ES-I3 (cell line): ENCODE measurements around the gene RALB.
A peak's percentile ranks its signal among the peaks of the same experiment; 100 is the strongest.

Experiments used
- H3K36me3 ChIP-seq: 2 replicates; pipeline ENCODE4 v1.6.1; 2013; ENCODE audit warnings: mild to moderate bottlenecking, low read length, control low read depth, moderate library complexity; ENCODE audit not compliant: insufficient read depth
- H3K4me1 ChIP-seq: 2 replicates; pipeline ENCODE4 v1.6.1; 2013; ENCODE audit warnings: mild to moderate bottlenecking, control low read depth, low read length; ENCODE audit not compliant: insufficient read depth
- H3K9ac ChIP-seq: 2 replicates; pipeline ENCODE4 v1.6.1; 2013; ENCODE audit warnings: low read depth, mild to moderate bottlenecking, low read length, moderate library complexity
- H3K9me3 ChIP-seq: 2 replicates; pipeline ENCODE4 v1.6.1; 2013; ENCODE audit warnings: mild to moderate bottlenecking, low read length, moderate library complexity; ENCODE audit not compliant: control insufficient read depth, insufficient read depth

RALB gene

DNA sequence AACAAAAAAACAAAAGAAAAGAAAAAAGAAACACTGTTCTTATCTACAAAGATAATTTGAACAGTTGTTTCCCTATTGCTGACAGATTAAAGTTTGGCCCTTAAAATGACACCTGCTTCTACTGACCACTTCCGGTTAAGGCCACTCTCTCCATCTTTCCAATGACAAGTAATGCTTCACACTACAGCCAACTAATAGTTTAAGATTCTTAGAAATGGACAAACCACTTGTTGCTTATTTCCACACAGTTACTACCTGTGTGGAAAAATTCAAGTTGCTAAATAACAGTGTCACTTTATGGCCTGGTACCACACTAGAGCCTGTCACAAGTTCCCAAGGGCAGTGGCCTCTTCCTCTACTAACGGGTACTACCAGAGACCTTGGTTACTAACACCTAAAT, 31.9 kb upstream of the RALB start:
- no peaks in the 10 kb centered on the region; the same call in 1 of the 2 replicates for H3K4me1 ChIP-seq
- H3K9ac ChIP-seq: no peak overlapping the region
- H3K9me3 ChIP-seq: peaks cover 4% of the 10 kb centered on the region; the same call in 1 of the 2 replicates
- no peaks in the 10 kb centered on the region for H3K36me3 ChIP-seq

DNA sequence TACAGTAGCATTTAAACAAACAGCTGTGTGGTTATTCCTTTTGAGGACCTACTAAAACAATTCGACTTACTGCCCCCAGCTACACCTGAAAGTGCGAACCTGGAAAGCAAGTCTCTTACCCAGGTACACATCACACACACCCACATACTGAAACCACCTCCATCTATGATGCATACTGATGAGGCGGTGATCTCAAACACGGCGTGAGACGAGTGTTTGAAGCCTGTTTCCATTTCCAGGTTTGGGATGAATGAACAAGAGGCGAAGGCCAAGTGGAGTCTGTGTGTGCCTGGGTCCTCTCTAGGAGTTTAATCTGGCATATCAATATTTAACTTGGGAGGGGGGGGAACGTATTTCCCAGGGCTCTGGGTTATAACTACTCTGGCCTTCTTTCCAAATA, 31.0 kb upstream of the RALB start:
- no peak overlapping the region for H3K9ac ChIP-seq
- H3K36me3 ChIP-seq: no peaks in the 10 kb centered on the region
- peaks cover 4% of the 10 kb centered on the region; the same call in 1 of the 2 replicates for H3K9me3 ChIP-seq
- no peaks in the 10 kb centered on the region; the same call in 1 of the 2 replicates for H3K4me1 ChIP-seq

DNA sequence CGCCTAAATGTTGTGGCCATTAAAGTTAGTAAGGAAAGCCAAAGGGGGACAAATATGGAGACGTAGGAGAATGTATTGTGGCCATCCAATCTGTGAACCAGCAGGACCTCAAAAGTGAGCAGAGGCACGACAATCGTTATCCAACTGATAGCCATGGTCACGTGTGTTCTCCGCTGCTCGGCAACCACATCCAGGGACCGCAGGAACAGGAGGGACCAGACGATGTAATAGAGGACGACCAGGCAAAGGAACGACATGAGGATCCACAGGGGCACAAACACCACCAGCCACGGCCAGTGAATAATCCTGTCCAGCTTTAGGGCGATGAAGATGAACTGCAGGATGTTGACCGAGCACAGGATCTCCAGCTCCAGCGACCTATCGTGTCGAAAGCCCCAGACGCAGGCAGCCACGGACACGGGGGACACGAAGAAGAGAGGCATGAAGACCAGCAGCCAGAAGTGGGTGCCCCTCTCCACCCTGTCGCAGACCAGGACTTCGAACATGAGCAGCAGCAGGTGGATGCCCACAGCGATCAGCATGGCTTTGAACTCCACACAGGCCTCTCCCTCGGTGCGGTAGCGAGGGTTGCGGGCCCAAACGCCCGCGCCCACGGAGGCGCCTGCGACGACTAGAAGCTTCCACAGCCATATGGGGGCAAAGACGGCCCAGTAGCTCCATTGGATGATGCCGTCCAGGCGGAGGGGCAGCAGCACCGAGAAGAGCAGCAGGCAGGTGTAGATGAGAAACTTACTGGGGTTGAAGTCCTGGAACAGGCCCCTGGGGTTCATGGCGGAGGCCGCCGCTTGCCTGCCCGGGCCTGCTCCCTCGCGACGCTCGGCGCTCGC, 30.2 kb upstream of the RALB start:
- Histone ChIP-seq H3K9ac (peak overlapping the region; percentile 67; the same call in 1 of the 2 replicates), H3K9me3 (peaks cover 4% of the 10 kb centered on the region; the same call in 1 of the 2 replicates), H3K4me1 (no peaks in the 10 kb centered on the region; the same call in 1 of the 2 replicates), H3K36me3 (no peaks in the 10 kb centered on the region)

DNA sequence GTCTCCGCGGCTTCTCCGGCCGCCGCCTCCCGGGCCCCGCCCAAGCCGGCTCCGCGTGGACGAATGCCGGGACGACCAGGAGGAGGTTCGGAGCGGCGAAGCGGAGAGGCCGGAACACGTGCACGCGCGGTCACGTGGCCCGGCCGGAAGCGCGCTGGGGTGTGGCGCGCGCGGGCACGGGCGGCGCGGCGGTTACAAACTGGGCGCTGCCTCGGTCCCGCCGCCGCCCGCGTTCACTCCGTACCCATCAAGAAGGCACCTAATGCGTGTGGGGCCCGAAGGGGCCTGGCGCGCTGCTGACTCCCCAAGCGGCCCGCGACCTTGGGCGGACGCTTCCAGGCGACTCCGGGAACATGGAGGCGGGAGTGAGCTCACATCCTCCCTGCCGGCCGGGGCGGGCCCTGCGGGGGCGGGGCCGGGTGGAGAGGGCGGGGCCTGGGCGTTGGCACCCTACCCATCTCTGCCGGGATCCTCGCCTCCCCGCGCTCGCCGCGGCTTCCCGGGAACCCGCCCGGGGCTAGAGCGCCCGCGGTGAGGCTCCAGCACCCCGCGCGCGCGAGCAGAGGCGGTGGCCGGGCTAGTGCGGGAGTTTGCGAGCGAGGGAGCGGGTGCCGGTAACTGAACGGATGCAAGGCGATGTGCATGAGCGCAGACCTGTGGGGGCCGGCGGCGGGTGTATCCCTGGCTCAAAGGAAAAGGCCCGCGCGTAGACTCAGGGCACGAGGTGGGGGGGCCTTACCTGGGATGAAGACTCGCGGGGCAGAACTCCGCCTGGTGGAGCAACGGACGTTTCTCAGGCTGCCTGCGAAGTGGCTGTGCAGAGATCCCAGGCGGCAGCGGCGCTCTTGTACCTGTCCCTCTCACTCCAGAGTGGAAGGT, 29.4 kb upstream of the RALB start, which contains the start of gene TMEM185B:
TMEM185B (minus strand) TSS at position 367 of the 879 bp plus-strand sequence. CDS start 424 bp downstream, outside the sequence.
- Histone ChIP-seq H3K9ac (peak within 1 kb of the TSS; percentile 67), H3K4me1 (no peaks in the 10 kb centered on the region; the same call in 1 of the 2 replicates)

DNA sequence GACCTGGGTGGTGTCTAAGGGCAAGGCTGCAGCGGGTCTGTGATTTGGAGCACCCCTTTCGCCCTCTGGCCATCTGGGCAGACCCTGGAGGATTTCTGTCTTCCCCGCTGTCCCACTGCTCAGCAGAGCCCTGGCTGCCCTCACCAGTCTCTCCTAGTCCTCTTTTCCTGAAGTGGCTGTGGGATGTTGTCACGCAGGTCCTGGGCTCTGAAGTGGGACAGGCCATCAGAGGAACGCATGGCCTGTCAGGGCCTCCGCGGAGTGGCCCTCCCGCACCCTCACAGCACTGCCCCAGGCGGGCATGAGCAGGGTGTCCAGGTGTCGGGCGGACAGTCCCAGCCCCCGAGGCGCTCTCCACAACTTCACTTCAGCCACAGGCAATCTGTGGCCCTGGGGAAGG, 28.4 kb upstream of the RALB start:
- Histone ChIP-seq H3K4me1 (no peaks in the 10 kb centered on the region; the same call in 1 of the 2 replicates), H3K9ac (peak overlapping the region; percentile 67; the same call in 1 of the 2 replicates), H3K36me3 (no peaks in the 10 kb centered on the region), H3K9me3 (peaks cover 4% of the 10 kb centered on the region; the same call in 1 of the 2 replicates)

More for the DNA sequence above, 29.4 kb upstream of the RALB start, which contains the start of gene TMEM185B:
- peaks cover 4% of the 10 kb centered on the region; the same call in 1 of the 2 replicates for H3K9me3 ChIP-seq
- no peaks in the 10 kb centered on the region for H3K36me3 ChIP-seq

DNA sequence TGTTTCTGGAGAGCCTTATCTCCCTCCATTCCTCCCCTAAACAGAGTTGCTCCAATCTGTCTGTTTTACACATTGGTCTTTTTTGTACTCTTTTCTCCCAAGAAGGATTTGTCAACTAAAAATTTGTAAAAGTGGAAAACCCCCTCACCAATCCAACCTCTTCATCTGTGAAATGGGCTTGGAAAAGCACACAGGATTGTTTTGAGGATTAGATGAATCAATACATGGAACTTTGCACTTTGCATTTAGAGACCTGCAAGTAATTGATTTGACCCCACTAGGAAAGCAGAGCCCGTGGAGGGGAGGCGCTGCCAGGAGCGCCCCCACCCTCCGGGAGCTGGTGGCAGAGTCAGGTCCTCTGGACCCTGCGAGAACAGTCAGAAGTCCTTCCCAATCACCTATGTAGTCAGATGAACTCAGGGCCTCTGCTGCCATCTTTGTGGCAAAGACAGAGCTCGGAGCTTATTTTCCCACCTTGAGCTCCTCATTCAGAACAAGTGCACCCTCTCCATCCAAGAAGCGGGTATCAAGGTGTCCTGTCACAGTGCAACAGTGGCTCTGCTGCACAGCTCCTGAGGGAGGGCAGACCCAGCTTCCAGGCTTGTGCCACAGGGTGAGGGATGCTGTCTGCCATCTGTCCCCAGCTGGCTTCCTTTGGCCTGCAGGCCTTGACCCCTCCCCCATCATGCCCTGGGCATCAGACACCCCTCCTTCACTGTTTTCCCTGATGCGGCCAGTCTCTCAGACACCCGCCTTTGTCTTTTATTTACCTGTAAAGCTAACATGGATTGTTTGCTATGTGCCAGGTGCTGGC, 27.7 kb upstream of the RALB start:
- H3K4me1 ChIP-seq: no peaks in the 10 kb centered on the region; the same call in 1 of the 2 replicates
- no peaks in the 10 kb centered on the region for H3K36me3 ChIP-seq
- no peak overlapping the region for H3K9ac ChIP-seq

DNA sequence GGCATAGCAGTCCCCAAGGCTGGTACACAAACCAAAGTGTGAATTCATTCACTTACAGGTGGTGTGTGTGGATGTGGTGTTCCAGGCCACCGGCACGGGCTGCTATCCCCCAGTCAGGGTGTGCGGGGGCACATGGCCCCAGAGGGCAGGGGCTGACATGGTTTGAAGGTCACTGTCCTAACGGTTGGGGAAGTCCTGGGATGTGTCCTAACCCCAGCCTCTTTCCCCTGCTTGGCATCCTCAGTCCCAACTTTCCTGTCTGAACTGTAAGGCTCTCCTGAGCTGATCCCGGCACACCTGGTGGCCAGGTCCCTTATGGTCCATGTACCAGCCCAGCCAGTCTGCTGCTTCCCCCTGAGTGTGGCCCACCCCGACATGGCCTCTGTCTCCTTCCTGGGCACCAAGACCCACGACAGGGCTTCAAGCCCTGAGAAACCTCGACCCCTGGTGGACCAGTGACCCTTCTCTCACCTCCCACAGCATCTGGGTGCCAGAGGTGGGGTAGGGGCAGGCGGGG, 27.0 kb upstream of the RALB start:
- H3K9me3 ChIP-seq: peaks cover 4% of the 10 kb centered on the region; the same call in 1 of the 2 replicates
- no peaks in the 10 kb centered on the region for H3K36me3 ChIP-seq
- H3K4me1 ChIP-seq: no peaks in the 10 kb centered on the region; the same call in 1 of the 2 replicates
- no peak overlapping the region for H3K9ac ChIP-seq

More for the DNA sequence above, 27.7 kb upstream of the RALB start:
- peaks cover 4% of the 10 kb centered on the region; the same call in 1 of the 2 replicates for H3K9me3 ChIP-seq

DNA sequence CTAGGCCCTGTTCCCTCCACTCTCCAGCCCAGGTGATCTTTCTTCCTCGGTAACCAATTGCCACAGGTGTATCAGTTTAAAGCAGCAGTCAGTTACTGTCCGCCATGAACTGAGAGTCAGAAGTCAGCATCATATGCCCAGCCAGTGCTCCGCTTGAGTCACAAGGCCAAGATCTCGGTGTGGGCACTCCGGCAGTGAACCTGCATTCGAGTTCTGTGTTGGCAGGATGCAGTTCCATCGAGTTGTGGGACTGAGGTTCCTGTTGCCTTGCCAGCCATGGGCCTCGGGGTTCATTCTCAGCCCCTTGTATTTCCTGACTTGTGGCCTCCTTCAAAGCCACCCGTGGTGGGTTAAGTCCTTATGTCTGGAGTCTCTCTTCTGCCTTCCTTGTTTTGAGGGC, 26.3 kb upstream of the RALB start:
- no peak overlapping the region for H3K9ac ChIP-seq
- H3K4me1 ChIP-seq: no peaks in the 10 kb centered on the region; the same call in 1 of the 2 replicates
- peaks cover 4% of the 10 kb centered on the region; the same call in 1 of the 2 replicates for H3K9me3 ChIP-seq
- no peaks in the 10 kb centered on the region for H3K36me3 ChIP-seq

DNA sequence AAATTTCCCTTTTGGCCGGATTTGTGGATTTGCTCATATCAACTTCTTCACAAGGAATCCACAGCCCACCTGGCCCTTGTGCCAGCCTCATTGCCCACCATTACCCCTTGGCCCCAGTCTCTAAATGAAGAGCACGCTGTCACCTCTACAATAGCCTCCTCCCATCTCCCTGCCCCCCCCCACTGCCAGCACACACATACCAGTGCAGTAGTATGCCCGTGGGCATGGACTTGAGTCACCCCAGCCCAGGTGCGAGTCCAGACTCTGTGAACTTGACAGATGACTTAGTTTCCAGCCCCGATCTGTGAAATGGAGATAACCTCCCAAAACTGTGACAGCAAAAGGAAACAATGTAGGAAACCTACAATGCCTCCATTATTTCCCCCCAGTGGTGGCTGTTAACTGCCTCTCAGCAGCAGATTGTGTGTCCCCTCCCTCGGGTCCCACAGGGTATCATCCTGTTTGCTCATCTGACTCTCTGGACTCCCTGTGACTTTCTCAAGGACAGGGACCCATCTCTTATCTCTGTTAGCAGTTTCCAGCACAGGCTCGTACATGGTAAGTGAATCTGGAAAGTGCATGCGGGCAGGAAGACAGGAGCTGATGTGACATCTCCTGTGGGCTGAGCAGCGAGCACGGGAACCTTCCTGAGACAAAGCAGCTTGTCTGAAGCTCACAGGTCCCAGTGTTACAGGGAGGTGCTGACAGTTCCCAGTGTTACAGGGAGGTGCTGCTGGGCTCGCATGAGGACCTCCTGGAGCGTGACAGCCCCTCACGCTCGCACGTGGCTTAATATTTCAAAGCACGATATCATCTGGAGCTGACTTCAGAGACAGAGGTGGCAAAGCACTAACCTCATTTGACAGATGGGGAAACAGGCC, 25.3 kb upstream of the RALB start:
- Histone ChIP-seq H3K4me1 (no peaks in the 10 kb centered on the region; the same call in 1 of the 2 replicates), H3K9me3 (peaks cover 4% of the 10 kb centered on the region; the same call in 1 of the 2 replicates), H3K9ac (no peak overlapping the region), H3K36me3 (no peaks in the 10 kb centered on the region)

DNA sequence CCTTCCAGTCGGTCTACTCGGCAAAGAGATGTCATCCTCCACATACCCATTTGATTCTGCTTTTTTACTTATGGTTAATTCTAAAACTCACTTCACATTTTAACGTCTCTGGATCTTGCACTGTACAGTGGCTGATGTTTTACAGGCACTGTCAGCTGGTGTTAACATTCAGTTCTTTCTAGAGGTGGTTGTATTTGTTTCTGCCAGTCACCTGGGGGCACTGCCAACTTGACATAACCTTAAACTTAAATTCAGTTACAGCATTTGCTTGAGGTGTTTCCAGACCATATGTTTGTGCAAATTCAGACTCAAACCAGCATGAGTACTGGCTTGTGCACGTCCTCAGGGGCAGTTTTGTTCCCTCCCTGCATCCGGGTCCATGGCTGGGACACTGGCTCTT, 24.1 kb upstream of the RALB start:
- no peaks in the 10 kb centered on the region for H3K9me3 ChIP-seq
- H3K4me1 ChIP-seq: no peaks in the 10 kb centered on the region; the same call in 1 of the 2 replicates
- H3K36me3 ChIP-seq: no peaks in the 10 kb centered on the region
- H3K9ac ChIP-seq: no peak overlapping the region

DNA sequence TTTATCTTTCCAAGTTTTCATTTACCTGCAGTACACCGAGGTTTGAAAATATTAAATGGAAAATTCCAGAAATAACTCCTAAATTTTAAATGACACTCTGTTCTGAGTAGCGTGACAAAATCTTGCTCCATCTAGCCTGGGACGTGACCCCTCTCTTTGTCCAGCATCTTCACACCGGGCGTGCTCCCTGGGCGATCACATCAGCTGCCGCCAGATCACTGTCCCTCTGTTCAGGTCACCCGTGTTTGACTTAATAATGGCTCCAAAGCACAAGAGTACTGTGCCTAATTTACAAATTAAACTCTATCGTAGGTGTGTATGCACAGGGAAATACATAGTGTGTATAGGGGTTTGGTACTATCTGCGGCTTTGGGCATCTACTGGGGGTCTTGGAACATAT, 23.3 kb upstream of the RALB start:
- H3K36me3 ChIP-seq: no peaks in the 10 kb centered on the region
- H3K4me1 ChIP-seq: no peaks in the 10 kb centered on the region; the same call in 1 of the 2 replicates
- no peak overlapping the region for H3K9ac ChIP-seq
- no peaks in the 10 kb centered on the region for H3K9me3 ChIP-seq

DNA sequence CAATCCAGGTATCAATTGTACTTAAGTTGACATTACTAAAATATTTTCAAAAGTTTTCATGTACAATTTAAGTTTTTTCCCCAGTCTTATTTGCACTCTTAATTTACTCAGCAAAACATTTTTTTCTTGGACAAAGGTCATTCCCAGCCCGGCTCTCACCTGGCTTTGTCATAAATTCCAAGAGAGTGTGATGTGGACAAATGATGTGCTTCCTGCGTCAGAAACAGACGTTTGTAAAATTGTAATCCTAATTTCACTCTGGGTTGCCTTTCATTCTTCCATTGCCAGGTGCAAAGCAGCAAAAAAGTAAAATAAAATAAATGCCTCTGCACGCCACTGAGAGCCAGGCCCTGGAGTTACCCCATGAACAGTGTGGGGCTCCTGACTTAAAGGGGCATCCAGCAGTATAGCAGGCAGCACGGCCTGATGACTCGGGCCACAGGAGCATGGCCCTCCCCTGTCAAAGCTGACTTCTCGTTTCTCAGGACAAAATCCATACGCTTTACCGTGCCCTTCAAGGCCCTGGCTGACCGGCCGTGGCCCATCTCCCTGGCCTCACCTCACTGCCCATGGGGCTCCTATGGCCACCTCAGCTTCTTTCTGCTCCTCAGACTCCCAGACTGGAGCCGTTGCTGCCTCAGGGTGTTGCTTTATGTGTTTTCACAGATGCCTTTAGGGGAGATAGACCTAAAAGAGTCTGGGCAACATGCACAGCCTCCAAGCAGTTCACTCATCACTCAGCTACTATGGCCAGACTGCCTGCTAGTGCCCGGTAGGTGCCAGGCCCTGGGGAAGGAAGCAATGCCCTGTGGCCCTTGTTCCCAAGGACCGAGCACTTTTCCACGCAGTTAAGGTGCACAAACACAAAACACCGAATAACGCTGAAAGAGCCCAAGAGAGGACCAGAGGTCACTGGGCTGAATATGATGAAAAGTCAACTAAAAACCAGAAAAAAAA, 21.9 kb upstream of the RALB start:
- Histone ChIP-seq H3K9ac (no peak overlapping the region), H3K9me3 (no peaks in the 10 kb centered on the region), H3K36me3 (no peaks in the 10 kb centered on the region), H3K4me1 (no peaks in the 10 kb centered on the region)
